Fibroblast of peridontal ligament (primary cell): Measurements from ENCODE around the gene PARP16.

ENCODE experiments used
- DNase-seq: peaks from one replicate; pipeline ENCODE4 v3.0.0-alpha.2; 2010; ENCODE audit errors: extremely low read depth

Gene PARP16

GRCh38 chr15:65286704-65287519, at the start of gene PARP16:
PARP16 (minus strand) TSS chr15:65286883; CDS start chr15:65286426, 457 bp downstream.
- DNase-seq = peak; percentile 53

- no peak for DNase-seq
Observed at GRCh38 chr15:65335278-65336055, 48.8 kb upstream of the PARP16 start.

GRCh38 chr15:65334586-65335231, 48.0 kb upstream of the PARP16 start:
- DNase-seq = no peak

GRCh38 chr15:65333856-65334255, 47.2 kb upstream of the PARP16 start:
- no peak for DNase-seq

GRCh38 chr15:65333148-65333820, 46.6 kb upstream of the PARP16 start:
- no peak for DNase-seq

- no peak for DNase-seq
Observed at GRCh38 chr15:65332391-65333147, 45.9 kb upstream of the PARP16 start.

- DNase-seq = no peak
Observed at GRCh38 chr15:65331811-65332210, 45.1 kb upstream of the PARP16 start.

GRCh38 chr15:65330934-65331645, 44.4 kb upstream of the PARP16 start:
- DNase-seq = no peak

GRCh38 chr15:65329984-65330735, 43.5 kb upstream of the PARP16 start:
- no peak for DNase-seq

GRCh38 chr15:65329288-65329983, 42.8 kb upstream of the PARP16 start:
- DNase-seq = no peak

- DNase-seq = no peak
Observed at GRCh38 chr15:65328506-65329287, 42.0 kb upstream of the PARP16 start.

GRCh38 chr15:65327651-65328393, 41.1 kb upstream of the PARP16 start:
- no peak for DNase-seq

- DNase-seq = no peak
Observed at GRCh38 chr15:65326818-65327217, 40.1 kb upstream of the PARP16 start.

GRCh38 chr15:65326117-65326526, 39.4 kb upstream of the PARP16 start:
- no peak for DNase-seq

GRCh38 chr15:65323071-65323511, 36.4 kb upstream of the PARP16 start:
- peak; percentile 16 for DNase-seq

GRCh38 chr15:65318870-65319356, 32.2 kb upstream of the PARP16 start:
- peak; percentile 81 for DNase-seq

- no peak for DNase-seq
Observed at GRCh38 chr15:65312400-65312916, 25.8 kb upstream of the PARP16 start.
